Transverse colon (tissue), 4 donors: Measurements from ENCODE around the gene PRR19. TPM values are rescaled to one million over a fixed set of nuclear protein-coding genes. Genes with fewer than 3 reads are reported as not detected.

Source experiments
- DNase-seq: peaks from one replicate; pipeline ENCODE4 v3.0.0-alpha.2; 2019
- H3K27ac ChIP-seq, 4 donors: fragments of 200-600 bp; sonication (generic); 2 replicates each; pipeline ENCODE4 v1.5.1; 2016 to 2018; ENCODE audit warnings: inconsistent platforms in 4 of 4
- H3K27me3 ChIP-seq: fragments of 200-600 bp; sonication (generic); 2 replicates; pipeline ENCODE4 v1.5.1; 2017; ENCODE audit warnings: inconsistent platforms
- H3K36me3 ChIP-seq, 4 donors: fragments of 200-600 bp; sonication (generic); 2 replicates each; pipeline ENCODE4 v1.5.1; 2017 to 2019; ENCODE audit warnings: inconsistent platforms in 4 of 4
- H3K4me1 ChIP-seq, 4 donors: fragments of 200-600 bp; sonication (generic); 2 replicates each; pipeline ENCODE4 v1.5.1; 2017 to 2020; ENCODE audit warnings: inconsistent platforms in 4 of 4
- H3K4me3 ChIP-seq, 4 donors: fragments of 200-600 bp; sonication (generic); 1 replicate in 1 of 4; 2 replicates in 3 of 4; pipeline versions ENCODE4 v1.5.1 to v1.6.1; 2017 to 2019; ENCODE audit warnings: inconsistent platforms in 4 of 4
- H3K9me3 ChIP-seq, 2 donors: fragments of 200-600 bp; sonication (generic); 2 replicates each; pipeline ENCODE4 v1.5.1; 2017 to 2019; ENCODE audit warnings: inconsistent platforms in 2 of 2
- EP300 ChIP-seq: sonication (generic); formaldehyde crosslinking; IDR thresholded peaks from one replicate; pipeline ENCODE4 v1.6.1; 2017; ENCODE audit warnings: antibody characterized with exemption, low read depth
- POLR2A ChIP-seq: fragments of 450-650 bp; IDR thresholded peaks from one replicate; pipeline ENCODE4 v1.6.1; 2016; ENCODE audit warnings: antibody characterized with exemption, mild to moderate bottlenecking, moderate library complexity
- POLR2AphosphoS5 ChIP-seq, 3 donors: sonication (generic); formaldehyde crosslinking; IDR thresholded peaks; one replicate each; pipeline ENCODE4 v1.6.1; 2016; ENCODE audit warnings: antibody characterized with exemption in 3 of 3
- WGBS, 2 donors: methylation state at CpG; one replicate each; pipeline ENCODE4 v1.1.5; 2018; ENCODE audit warnings: low coverage in 1 of 2; 5-methylcytosine and 5-hydroxymethylcytosine counted together
- in situ Hi-C, 4 donors: fragments of 200-750 bp; cut with MboI; loops; one replicate each; pipeline versions ENCODE4 v1.15.0 to v1.15.1; 2017; ENCODE audit warnings: low sequenced_read_pairs in 3 of 4, low pct_ligation_motif_present in 1 of 4, low pct_unique_long_range_greater_than_20kb in 1 of 4
- intact Hi-C: fragments of 100-400 bp; cut with DNase I; formaldehyde crosslinking; loops from one replicate; pipeline ENCODE4 v1.15.1; 2023; ENCODE audit warnings: low total_unique reads
- total RNA-seq, 4 donors: library from RNA; depleted of rRNA; stranded (reverse); fragments of >200 nt; gene quantifications; one replicate each; pipeline ENCODE4 v1.1.0, GENCODE V29; 2016
- TF ChIP-seq, protein P1 (sequence below), 5 experiments: fragments of 200-600 bp in 3 of 5; fragments of 450-650 bp in 2 of 5; sonication (generic) in 3 of 5; IDR thresholded peaks; 1 replicate in 2 of 5; 2 replicates in 3 of 5; pipeline ENCODE4 v1.5.1; 2016 to 2017; ENCODE audit warnings: antibody characterized with exemption in 5 of 5, inconsistent platforms in 3 of 5, mild to moderate bottlenecking in 2 of 5, moderate library complexity in 1 of 5

Gene PRR19
- total RNA-seq, 4 donors from 2014 or later: 0.41 to 0.79 TPM; not detected in 2

DNA sequence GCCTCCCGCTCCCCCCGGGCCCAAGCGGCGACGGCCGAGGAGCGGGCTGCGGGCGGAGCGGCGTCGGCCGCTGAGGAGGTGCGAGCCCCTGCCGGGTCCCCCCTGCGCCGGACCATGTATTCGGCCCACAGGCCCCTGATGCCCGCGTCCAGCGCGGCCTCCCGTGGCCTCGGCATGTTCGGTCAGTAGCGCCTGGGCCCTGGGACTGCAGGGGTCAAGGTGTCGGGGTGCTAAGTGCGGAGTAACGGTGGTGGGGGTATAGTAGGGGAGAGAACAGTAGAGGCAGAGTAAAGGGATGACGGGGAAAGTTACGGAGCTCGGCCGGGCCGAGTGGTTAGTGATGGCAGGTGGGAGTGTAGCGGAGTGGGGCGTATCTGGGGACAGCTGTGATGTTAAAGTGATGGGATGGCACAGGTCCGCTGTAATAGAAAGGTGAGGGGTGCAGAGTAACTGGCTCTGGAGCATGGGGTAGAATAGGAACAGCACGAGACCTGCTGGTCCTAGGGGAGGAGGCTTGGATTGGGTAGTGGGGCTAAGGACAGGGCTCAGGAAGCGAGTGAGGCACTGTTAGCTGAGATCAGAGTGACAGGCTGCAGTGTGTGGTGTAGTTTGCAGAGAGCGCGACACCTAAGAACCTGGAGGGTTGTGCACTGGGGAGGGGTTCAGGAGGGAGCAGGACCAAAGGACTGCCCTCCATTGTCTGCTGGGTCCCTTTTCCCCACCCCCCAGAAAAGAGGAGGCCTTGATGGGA lies 17.2 kb upstream of the PRR19 start:
- WGBS, 2 donors: 7 to 27% methylated on average over 2 to 26 of the region's 41 CpGs
- no peak for DNase-seq
- TF ChIP-seq EP300 (no peak), POLR2AphosphoS5 (IDR thresholded peaks at IDR 0.05) (no peak), POLR2A (no peak)
- TF ChIP-seq, protein P1, sequence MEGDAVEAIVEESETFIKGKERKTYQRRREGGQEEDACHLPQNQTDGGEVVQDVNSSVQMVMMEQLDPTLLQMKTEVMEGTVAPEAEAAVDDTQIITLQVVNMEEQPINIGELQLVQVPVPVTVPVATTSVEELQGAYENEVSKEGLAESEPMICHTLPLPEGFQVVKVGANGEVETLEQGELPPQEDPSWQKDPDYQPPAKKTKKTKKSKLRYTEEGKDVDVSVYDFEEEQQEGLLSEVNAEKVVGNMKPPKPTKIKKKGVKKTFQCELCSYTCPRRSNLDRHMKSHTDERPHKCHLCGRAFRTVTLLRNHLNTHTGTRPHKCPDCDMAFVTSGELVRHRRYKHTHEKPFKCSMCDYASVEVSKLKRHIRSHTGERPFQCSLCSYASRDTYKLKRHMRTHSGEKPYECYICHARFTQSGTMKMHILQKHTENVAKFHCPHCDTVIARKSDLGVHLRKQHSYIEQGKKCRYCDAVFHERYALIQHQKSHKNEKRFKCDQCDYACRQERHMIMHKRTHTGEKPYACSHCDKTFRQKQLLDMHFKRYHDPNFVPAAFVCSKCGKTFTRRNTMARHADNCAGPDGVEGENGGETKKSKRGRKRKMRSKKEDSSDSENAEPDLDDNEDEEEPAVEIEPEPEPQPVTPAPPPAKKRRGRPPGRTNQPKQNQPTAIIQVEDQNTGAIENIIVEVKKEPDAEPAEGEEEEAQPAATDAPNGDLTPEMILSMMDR (IDR thresholded peaks at IDR 0.05): no peak
- Histone ChIP-seq H3K9me3 (no peaks in the 10 kb centered on the region), H3K36me3 (peaks cover 0 to 8% (median 4%) of the 10 kb centered on the region in 4 donors), H3K27me3 (no peaks in the 10 kb centered on the region), H3K4me1 (peaks cover 38 to 60% (median 51%) of the 10 kb centered on the region in 4 donors), H3K4me3 (peak overlapping the region; percentile 48 to 73 (median 57)), H3K27ac (peak overlapping the region; percentile 80 to 91 (median 86))
- intact Hi-C loops: no loop called here
- in situ Hi-C loops: no loop called here

DNA sequence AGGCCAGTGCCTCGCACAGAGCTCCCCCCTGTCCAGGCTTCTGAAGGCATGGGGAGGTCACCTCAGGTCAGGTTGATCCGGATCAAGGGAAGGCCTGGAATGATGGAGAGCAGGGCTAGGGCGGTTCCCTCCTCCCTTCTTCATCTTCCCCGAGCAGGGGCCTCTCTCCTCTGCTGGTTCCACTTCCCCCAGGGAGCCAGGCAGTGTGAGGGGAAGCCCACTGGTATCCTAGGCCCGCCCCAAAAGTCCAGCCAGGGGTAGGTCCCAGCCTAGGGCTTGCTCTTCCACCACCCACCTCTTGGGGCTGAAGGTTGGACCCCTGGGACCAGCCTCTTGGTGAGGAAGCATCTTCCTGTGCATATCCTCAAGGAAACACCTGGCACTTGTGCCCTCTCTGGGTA lies 16.4 kb upstream of the PRR19 start:
- Histone ChIP-seq H3K36me3 (peaks cover 0 to 14% (median 4%) of the 10 kb centered on the region in 4 donors), H3K27me3 (no peaks in the 10 kb centered on the region), H3K4me1 (peaks cover 38 to 52% (median 50%) of the 10 kb centered on the region in 4 donors), H3K4me3 (peak overlapping the region in 1 of 4 donors; percentile 61), H3K9me3 (no peaks in the 10 kb centered on the region), H3K27ac (peak overlapping the region; percentile 80 to 91 (median 86))
- 47% methylated on average over 5 of the region's 5 CpGs; no CpG with 5 or more reads in 1 of the 2 donors for WGBS, 2 donors
- TF ChIP-seq, protein P1 (IDR thresholded peaks at IDR 0.05): no peak
- no peak for TF ChIP-seq POLR2AphosphoS5 (IDR thresholded peaks at IDR 0.05)
- TF ChIP-seq POLR2A: no peak
- no peak for TF ChIP-seq EP300
- intact Hi-C loops: no loop called here
- in situ Hi-C loops: no loop called here
- DNase-seq: no peak

DNA sequence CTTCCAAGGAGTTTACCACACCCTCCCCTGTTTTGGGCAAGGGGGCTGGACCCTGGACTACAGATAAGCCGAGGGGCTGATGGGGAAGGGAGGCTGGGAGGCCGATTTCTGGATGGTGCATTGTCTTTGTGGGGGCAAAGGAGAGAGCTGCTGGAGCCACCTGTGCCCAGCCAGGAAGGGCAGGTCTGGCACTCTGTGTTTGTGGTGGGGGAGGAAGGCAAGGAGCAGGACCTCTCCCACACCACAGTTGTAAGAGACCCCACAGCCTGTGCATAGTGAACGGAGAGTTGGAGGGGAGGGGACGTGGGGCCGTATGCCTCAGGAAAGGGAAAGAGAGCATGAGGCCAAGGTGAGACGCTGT lies 16.0 kb upstream of the PRR19 start:
- no peak for TF ChIP-seq POLR2AphosphoS5 (IDR thresholded peaks at IDR 0.05)
- TF ChIP-seq POLR2A: no peak
- TF ChIP-seq, protein P1 (IDR thresholded peaks at IDR 0.05): no peak
- TF ChIP-seq EP300: no peak
- DNase-seq: no peak
- peak overlapping the region; percentile 80 to 91 (median 86) for H3K27ac ChIP-seq
- in situ Hi-C loops (no loop called here), intact Hi-C loops (no loop called here)
- H3K27me3 ChIP-seq: no peaks in the 10 kb centered on the region
- WGBS, 2 donors: 55% methylated on average over 6 of the region's 6 CpGs; no CpG with 5 or more reads in 1 of the 2 donors
- peaks cover 38 to 50% (median 45%) of the 10 kb centered on the region in 4 donors for H3K4me1 ChIP-seq
- no peaks in the 10 kb centered on the region for H3K9me3 ChIP-seq
- peaks cover 0 to 16% (median 4%) of the 10 kb centered on the region in 4 donors for H3K36me3 ChIP-seq
- H3K4me3 ChIP-seq: peak overlapping the region in 1 of 4 donors; percentile 11

DNA sequence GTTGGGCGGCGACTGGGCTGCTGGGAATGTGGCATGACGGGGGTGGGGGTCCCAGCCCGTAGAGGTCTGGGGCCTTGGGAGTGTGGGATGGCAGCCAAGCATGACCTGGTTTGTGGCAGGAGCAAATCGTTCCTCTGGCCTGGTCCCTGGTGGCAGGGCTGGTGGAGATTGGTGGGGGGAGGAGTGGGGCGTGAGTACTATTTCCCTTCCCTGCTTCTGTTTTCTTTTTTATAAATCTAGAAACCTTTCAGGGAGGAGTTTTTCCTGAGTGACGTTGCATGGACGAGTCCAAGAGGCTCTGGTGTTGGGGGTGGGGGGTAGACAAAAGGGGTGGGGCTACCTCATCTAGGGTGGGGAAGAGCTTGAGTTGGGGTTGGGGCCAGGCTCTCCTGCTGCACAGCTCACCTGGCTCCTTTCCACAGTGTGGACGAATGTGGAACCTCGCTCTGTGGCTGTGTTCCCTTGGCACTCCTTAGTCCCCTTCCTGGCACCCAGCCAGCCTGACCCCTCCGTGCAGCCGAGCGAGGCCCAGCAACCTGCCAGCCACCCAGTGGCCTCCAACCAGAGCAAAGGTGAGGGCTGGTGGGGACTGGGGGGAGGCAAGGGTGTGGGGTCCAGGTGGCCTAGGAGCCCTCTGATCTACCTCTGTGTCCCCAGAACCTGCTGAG lies 15.4 kb upstream of the PRR19 start:
- H3K27me3 ChIP-seq: no peaks in the 10 kb centered on the region
- DNase-seq: no peak
- H3K4me1 ChIP-seq: peaks cover 33 to 50% (median 45%) of the 10 kb centered on the region in 4 donors
- H3K36me3 ChIP-seq: peaks cover 0 to 16% (median 4%) of the 10 kb centered on the region in 4 donors
- TF ChIP-seq EP300 (no peak), POLR2A (no peak), POLR2AphosphoS5 (IDR thresholded peaks at IDR 0.05) (no peak)
- TF ChIP-seq, protein P1 (IDR thresholded peaks at IDR 0.05): no peak
- H3K9me3 ChIP-seq: no peaks in the 10 kb centered on the region
- WGBS, 2 donors: 20 to 48% methylated on average over 1 to 13 of the region's 13 CpGs
- intact Hi-C loops: no loop called here
- H3K27ac ChIP-seq: peak overlapping the region; percentile 80 to 91 (median 86)
- peak overlapping the region in 1 of 4 donors; percentile 11 for H3K4me3 ChIP-seq
- in situ Hi-C loops: no loop called here
